ENCODE data around the gene TMEM232. TPM values are rescaled to one million over a fixed set of nuclear protein-coding genes. Genes with fewer than 3 reads are reported as not detected.

Gene TMEM232
- total RNA-seq, 1 experiment from 2014 or later, result 1.3 TPM

DNA sequence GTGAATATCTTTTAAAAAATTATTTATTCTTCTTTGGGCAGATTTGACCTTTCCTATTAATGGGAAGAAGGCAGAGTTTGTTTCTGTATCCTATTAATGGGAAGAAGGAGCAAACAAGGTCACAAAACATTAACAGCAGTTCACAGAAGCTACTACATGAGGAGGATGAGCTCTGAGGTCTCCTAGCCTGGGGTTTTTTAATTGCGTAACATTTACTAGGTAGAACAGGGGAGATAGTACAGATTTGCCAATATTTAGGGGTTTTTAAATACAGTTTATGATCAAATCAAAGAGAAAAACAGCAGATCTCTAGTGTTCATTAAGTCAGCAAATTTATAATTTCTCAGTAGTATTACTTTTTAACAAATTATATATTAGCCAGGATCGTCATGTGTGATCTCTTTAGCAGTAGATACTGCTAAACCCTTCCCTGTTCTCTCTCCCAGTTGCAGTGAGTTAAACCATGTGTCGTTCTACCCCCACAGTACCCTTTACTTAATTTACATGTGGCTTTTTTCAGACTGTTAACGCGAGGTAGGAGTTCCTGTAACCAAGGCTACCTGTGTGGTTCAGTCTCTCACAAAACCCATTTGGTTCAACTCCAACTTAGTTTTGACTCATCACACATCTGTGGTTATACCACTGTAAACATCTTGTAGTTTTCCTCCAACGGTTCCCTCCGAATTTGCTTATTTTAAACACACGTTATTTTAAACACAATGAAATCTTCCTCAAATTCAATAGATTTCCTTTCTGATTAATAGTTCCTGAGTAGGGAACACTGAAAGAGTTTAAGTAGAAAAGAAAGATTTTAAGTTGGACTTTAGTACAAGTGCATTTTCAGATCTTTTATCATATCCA, 25.7 kb upstream of the TMEM232 start (continued):
- TF ChIP-seq, protein P1, sequence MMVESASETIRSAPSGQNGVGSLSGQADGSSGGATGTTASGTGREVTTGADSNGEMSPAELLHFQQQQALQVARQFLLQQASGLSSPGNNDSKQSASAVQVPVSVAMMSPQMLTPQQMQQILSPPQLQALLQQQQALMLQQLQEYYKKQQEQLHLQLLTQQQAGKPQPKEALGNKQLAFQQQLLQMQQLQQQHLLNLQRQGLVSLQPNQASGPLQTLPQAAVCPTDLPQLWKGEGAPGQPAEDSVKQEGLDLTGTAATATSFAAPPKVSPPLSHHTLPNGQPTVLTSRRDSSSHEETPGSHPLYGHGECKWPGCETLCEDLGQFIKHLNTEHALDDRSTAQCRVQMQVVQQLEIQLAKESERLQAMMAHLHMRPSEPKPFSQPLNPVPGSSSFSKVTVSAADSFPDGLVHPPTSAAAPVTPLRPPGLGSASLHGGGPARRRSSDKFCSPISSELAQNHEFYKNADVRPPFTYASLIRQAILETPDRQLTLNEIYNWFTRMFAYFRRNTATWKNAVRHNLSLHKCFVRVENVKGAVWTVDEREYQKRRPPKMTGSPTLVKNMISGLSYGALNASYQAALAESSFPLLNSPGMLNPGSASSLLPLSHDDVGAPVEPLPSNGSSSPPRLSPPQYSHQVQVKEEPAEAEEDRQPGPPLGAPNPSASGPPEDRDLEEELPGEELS (CRISPR knock-in tag; IDR thresholded peaks at IDR 0.05), result no peak
- no peak for TF ChIP-seq NR3C1 (CRISPR knock-in tag; conservative IDR thresholded peaks at IDR 0.05; ENCODE audit: low read depth)
- no peak for TF ChIP-seq ZNF317 (CRISPR knock-in tag; IDR thresholded peaks at IDR 0.05; ENCODE audit: borderline replicate concordance, low read depth)
- TF ChIP-seq ZNF232 (CRISPR knock-in tag; IDR thresholded peaks at IDR 0.05), result no peak
- no peak for TF ChIP-seq GRHL2 (CRISPR knock-in tag; IDR thresholded peaks at IDR 0.05; ENCODE audit: insufficient replicate concordance, severe bottlenecking)
- TF ChIP-seq, protein P2, sequence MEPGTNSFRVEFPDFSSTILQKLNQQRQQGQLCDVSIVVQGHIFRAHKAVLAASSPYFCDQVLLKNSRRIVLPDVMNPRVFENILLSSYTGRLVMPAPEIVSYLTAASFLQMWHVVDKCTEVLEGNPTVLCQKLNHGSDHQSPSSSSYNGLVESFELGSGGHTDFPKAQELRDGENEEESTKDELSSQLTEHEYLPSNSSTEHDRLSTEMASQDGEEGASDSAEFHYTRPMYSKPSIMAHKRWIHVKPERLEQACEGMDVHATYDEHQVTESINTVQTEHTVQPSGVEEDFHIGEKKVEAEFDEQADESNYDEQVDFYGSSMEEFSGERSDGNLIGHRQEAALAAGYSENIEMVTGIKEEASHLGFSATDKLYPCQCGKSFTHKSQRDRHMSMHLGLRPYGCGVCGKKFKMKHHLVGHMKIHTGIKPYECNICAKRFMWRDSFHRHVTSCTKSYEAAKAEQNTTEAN (CRISPR knock-in tag; IDR thresholded peaks at IDR 0.05), result no peak
- TF ChIP-seq TEAD1 (CRISPR knock-in tag; IDR thresholded peaks at IDR 0.05), result no peak
- TF ChIP-seq, protein P3, sequence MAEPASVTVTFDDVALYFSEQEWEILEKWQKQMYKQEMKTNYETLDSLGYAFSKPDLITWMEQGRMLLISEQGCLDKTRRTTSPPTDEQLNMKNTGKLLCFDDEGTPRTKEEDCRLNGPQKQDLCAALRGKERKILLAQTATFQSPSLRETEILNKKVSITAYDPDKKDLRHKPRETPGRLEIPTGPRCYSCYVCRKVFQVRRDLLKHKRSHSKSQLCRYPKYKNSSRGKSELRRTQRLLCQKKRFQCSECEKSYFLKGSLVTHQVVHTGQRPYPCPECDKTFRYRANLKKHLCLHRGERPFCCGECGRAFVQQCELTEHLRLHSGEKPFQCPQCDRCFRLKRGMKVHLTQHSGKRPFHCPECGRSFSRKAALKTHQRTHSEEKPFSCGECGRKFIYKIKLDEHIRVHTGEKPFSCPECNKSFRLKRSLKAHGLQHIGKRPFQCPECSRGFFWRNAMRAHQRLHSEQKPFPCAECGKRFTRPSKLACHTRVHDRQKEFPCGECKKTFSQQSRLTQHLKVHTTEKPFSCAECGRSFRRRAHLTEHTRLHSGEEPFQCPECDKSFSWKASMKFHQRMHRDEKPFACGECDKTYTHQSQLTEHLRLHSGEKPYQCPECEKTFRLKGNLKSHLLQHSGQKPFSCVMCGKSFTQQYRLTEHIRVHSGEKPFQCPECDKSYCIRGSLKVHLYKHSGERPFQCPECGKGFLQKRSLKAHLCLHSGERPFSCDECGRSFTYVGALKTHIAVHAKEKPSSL (CRISPR knock-in tag; conservative IDR thresholded peaks at IDR 0.05), result no peak
- TF ChIP-seq, protein P4, sequence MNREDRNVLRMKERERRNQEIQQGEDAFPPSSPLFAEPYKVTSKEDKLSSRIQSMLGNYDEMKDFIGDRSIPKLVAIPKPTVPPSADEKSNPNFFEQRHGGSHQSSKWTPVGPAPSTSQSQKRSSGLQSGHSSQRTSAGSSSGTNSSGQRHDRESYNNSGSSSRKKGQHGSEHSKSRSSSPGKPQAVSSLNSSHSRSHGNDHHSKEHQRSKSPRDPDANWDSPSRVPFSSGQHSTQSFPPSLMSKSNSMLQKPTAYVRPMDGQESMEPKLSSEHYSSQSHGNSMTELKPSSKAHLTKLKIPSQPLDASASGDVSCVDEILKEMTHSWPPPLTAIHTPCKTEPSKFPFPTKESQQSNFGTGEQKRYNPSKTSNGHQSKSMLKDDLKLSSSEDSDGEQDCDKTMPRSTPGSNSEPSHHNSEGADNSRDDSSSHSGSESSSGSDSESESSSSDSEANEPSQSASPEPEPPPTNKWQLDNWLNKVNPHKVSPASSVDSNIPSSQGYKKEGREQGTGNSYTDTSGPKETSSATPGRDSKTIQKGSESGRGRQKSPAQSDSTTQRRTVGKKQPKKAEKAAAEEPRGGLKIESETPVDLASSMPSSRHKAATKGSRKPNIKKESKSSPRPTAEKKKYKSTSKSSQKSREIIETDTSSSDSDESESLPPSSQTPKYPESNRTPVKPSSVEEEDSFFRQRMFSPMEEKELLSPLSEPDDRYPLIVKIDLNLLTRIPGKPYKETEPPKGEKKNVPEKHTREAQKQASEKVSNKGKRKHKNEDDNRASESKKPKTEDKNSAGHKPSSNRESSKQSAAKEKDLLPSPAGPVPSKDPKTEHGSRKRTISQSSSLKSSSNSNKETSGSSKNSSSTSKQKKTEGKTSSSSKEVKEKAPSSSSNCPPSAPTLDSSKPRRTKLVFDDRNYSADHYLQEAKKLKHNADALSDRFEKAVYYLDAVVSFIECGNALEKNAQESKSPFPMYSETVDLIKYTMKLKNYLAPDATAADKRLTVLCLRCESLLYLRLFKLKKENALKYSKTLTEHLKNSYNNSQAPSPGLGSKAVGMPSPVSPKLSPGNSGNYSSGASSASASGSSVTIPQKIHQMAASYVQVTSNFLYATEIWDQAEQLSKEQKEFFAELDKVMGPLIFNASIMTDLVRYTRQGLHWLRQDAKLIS (CRISPR knock-in tag; IDR thresholded peaks at IDR 0.05; ENCODE audit: borderline replicate concordance), result no peak
- TF ChIP-seq, protein P5, sequence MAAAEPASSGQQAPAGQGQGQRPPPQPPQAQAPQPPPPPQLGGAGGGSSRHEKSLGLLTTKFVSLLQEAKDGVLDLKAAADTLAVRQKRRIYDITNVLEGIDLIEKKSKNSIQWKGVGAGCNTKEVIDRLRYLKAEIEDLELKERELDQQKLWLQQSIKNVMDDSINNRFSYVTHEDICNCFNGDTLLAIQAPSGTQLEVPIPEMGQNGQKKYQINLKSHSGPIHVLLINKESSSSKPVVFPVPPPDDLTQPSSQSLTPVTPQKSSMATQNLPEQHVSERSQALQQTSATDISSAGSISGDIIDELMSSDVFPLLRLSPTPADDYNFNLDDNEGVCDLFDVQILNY (CRISPR knock-in tag; IDR thresholded peaks at IDR 0.05), result no peak

DNA sequence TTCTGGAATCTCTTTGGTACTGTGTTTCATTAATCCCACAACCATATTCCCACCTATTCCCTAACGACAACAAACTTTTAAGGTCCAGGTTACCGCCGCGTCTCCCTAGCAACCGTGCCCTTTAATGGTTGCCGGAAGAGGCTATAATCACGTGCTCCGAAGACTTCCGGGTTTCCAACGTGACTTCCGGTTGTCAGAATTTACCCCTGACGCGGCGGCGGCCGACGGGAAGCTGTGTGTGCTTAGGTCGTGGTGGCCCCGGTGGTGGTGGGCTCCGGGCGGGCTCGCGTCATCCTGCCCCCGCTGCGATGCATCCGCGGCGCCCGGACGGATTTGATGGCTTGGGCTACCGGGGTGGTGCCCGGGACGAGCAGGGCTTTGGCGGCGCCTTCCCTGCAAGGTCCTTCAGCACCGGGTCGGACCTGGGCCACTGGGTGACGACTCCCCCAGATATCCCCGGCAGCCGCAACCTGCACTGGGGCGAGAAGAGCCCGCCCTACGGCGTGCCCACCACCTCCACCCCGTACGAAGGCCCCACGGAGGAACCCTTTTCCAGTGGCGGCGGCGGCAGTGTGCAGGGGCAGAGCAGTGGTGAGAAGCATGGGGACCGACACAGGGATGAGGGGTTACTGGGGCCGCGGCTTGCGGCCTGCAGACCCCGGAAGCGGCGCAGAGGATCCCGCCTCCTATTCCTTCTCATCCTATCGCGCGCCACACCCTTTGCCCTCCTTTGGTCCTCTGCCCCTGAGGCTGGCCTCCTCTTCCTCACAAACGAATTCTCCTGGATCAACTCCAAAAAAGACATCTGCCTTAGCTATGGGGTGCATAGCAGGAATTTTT, 12.6 kb upstream of the TMEM232 start, which contains the start of gene SLC25A46:
TSS of gene SLC25A46 (plus strand) at position 196 of the 840 bp plus-strand sequence. CDS start at position 309, 113 bp downstream.
- POLR2A ChIA-PET, result no interaction called here
- Mint-ChIP-seq H3K4me3 (peak within 1 kb of the TSS; percentile 96), H3K27ac (0 out of 2 replicates have a peak within 1 kb of the TSS, but pooled peaks have one; percentile 60), H3K4me1 (peaks cover 4% of the 10 kb centered on the region; the same call in 1 of the 2 replicates), H3K27me3 (ENCODE audit: low read depth) (peaks cover 14% of the 10 kb centered on the region), H3K36me3 (no peaks in the 10 kb centered on the region), H3K9me3 (no peaks in the 10 kb centered on the region)
- peak; percentile 88 for ATAC-seq
- CTCF ChIA-PET, result interaction anchor here (0.5 kb wide), 1 partner anchor 77 kb away, joined by 3 read pairs; no protein-coding TSS in a partner anchor
- peak; percentile 82 for DNase-seq (ENCODE audit: low spot score)
- TF ChIP-seq, protein P6, sequence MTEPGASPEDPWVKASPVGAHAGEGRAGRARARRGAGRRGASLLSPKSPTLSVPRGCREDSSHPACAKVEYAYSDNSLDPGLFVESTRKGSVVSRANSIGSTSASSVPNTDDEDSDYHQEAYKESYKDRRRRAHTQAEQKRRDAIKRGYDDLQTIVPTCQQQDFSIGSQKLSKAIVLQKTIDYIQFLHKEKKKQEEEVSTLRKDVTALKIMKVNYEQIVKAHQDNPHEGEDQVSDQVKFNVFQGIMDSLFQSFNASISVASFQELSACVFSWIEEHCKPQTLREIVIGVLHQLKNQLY (CRISPR knock-in tag; IDR thresholded peaks at IDR 0.05), result no peak
- TF ChIP-seq MXD4 (CRISPR knock-in tag; IDR thresholded peaks at IDR 0.05; ENCODE audit: borderline replicate concordance) (no peak), IRF2 (CRISPR knock-in tag; IDR thresholded peaks at IDR 0.05; ENCODE audit: borderline replicate concordance, low read depth) (no peak), ZNF423 (CRISPR knock-in tag; IDR thresholded peaks at IDR 0.05) (peak; percentile 38), SMAD3 (CRISPR knock-in tag; IDR thresholded peaks at IDR 0.05; ENCODE audit: borderline replicate concordance) (no peak), OVOL2 (CRISPR knock-in tag; IDR thresholded peaks at IDR 0.05; ENCODE audit: borderline replicate concordance) (no peak), NR3C1 (CRISPR knock-in tag; conservative IDR thresholded peaks at IDR 0.05; ENCODE audit: low read depth) (no peak), TEAD4 (CRISPR knock-in tag; IDR thresholded peaks at IDR 0.05) (no peak), RORB (CRISPR knock-in tag; IDR thresholded peaks at IDR 0.05) (no peak)
- TF ChIP-seq, protein P7, sequence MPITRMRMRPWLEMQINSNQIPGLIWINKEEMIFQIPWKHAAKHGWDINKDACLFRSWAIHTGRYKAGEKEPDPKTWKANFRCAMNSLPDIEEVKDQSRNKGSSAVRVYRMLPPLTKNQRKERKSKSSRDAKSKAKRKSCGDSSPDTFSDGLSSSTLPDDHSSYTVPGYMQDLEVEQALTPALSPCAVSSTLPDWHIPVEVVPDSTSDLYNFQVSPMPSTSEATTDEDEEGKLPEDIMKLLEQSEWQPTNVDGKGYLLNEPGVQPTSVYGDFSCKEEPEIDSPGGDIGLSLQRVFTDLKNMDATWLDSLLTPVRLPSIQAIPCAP (CRISPR knock-in tag; IDR thresholded peaks at IDR 0.05), result no peak

All from WTC11 (cell line).